GM12874 (cell line): ENCODE data around the gene ITGAV.

Source experiments
- TF ChIP-seq, protein P1 (sequence below): IDR thresholded peaks from 2 replicates; pipeline ENCODE4 v1.5.1; 2011; ENCODE audit warnings: low read depth, mild to moderate bottlenecking, control low read depth, low read length, moderate library complexity; ENCODE audit not compliant: insufficient read depth

ITGAV gene

DNA sequence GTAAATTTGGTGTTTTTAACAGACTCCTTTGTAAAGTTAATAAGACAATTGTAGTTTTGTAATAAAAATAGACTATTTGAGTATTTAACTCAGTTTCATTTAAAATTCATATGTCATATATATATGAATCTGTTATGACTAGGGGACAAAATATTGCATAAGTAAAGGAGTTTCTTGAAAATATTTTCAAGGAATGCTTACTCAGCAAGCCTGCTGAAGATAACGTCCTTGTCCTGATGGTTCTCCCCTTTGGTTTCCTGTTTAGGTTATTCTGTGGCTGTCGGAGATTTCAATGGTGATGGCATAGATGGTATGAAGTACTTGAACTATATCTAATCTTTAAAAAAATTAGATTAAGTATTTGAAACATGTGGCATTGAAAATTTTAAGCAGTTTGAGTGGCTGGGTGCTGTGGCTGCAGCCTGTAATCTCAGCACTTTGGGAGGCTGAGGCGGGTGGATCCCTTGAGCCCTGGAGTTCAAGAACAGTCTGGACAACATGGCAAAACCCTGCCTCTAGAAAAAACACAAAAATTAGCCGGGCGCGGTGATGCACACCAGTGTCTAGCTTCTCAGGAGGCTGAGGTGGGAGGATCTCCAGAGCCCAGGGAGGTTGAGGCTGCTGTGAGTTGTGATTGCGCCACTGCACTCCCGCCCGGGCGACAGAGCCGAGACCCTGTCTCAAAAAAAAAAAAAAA lies 47.1 kb downstream of the ITGAV start:
- TF ChIP-seq, protein P1, sequence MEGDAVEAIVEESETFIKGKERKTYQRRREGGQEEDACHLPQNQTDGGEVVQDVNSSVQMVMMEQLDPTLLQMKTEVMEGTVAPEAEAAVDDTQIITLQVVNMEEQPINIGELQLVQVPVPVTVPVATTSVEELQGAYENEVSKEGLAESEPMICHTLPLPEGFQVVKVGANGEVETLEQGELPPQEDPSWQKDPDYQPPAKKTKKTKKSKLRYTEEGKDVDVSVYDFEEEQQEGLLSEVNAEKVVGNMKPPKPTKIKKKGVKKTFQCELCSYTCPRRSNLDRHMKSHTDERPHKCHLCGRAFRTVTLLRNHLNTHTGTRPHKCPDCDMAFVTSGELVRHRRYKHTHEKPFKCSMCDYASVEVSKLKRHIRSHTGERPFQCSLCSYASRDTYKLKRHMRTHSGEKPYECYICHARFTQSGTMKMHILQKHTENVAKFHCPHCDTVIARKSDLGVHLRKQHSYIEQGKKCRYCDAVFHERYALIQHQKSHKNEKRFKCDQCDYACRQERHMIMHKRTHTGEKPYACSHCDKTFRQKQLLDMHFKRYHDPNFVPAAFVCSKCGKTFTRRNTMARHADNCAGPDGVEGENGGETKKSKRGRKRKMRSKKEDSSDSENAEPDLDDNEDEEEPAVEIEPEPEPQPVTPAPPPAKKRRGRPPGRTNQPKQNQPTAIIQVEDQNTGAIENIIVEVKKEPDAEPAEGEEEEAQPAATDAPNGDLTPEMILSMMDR: no peak

DNA sequence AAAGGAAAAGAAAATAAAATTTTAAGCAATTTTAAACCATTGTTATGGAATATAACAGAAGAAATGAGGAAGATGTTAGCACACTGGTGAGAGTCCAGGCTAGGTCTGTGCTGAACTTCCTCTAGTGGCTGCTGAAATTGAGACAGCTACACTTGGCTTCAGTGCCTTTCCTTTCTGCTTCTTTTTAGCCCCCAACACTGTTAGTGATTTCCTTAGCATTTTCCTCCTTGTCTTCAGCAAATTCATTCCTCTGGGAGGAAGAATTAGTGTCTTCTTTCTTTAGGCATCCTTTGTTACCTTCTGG lies 47.6 kb downstream of the ITGAV start:
- TF ChIP-seq, protein P1: no peak

DNA sequence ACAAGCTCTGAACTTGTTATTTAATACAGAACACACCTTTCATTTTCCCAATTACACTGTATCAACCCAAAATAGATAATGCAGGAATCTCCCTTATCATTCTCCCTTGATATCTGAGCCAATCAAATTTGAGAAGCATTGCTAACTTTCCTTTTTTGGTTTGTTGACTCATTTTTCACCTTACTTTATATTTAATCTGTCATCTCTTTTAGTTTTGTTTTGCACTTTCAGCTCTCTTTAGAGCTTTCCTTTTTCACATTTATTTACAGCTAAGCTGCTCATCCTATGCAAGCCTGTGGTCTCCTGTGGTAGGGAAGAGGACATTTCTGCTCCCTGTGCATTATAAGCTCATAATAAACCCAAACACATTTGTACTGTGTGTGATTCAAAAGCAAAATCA lies 50.1 kb downstream of the ITGAV start:
- TF ChIP-seq, protein P1: no peak

DNA sequence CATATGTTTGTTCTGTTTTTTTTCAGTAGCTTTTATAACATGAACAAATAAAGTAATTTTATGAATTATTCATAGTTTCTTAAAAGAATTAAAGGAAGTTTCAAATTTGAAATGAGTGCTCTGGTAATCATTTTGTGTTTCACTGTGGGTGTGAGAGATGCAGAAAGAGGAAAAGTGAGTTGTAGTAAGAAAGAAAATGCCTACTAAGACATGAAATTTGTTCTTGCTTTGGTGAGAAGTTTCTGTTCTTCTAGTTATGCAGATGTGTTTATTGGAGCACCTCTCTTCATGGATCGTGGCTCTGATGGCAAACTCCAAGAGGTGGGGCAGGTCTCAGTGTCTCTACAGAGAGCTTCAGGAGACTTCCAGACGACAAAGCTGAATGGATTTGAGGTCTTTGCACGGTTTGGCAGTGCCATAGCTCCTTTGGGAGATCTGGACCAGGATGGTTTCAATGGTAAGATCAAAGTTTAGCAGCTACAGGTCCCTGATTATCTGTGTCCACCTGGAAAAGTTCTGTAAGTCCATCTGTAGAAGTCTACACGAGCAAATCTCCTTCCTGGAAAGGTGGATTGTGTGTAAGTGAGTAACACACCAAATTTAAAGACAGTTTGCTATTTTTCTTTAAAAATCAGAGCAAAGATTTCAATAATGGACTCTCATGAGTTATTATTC lies 51.4 kb downstream of the ITGAV start:
- TF ChIP-seq, protein P1: no peak

DNA sequence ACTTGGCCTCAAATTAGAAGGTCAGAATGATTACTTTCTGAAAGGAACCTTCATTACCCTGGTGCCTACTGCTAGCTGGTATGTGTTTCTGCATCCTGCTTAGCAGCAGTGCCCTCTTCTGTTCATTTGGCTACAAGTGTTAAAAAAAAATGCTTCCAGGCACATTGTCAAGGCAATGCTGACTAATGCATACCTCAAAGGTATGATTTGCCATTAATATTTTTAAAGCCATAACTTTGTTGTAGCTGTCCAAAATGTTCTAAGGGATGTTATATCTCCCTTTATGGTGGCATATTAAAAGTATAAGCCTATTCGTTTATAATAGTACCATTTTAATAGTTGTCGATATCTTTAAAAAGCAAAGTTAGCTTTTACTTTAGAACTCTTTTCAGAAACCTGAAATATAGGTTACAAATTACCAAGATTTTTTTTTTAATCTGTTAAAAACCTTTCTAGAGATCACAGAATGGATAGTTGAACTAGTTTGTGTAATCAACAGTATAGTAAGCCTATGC lies 52.0 kb downstream of the ITGAV start:
- TF ChIP-seq, protein P1: peak; percentile 61

DNA sequence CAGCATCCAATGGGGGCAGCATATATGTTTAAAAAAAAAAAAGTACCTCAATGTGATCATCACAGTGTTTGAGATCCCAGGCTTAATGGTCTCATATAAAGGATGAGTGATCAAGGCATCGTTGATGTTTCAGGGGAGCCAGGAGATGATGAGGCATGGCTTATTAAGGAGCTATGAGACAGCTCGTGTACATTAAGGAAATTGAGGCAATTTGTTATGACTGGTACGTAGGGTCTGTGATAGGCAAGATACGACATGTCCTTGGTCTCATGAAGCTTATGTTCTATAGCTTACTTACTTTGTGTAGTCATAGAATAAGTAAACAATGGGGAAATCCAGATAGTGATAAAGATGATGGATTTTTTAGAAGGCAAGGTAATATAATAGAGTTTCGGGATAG lies 54.9 kb downstream of the ITGAV start:
- TF ChIP-seq, protein P1: no peak

DNA sequence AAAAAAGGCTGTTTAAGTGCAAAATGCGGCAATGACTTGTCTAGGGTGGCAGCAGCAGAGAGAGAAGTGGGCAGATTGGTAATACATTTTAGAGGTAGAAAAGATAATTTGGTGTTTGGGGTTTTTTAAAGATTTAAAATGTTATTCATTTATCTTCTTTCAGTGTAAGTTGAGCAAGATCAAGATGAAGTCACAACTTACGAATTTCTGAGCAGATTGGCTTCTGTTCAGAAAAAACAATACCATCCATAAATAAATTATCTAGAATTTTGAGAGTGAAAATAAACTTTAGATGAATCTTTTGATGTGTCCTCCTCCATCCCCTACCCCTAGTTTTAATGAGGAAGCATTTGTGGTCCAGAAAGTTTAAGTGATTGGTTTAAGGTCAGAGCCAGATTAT lies 56.1 kb downstream of the ITGAV start:
- TF ChIP-seq, protein P1: no peak
